Stromal cell of bone marrow (primary cell): ENCODE results near the gene SUN1.

Source experiments
- DNase-seq: peaks from one replicate; pipeline ENCODE4 v3.0.0-alpha.2; 2012; ENCODE audit warnings: low read depth

Gene SUN1

DNA sequence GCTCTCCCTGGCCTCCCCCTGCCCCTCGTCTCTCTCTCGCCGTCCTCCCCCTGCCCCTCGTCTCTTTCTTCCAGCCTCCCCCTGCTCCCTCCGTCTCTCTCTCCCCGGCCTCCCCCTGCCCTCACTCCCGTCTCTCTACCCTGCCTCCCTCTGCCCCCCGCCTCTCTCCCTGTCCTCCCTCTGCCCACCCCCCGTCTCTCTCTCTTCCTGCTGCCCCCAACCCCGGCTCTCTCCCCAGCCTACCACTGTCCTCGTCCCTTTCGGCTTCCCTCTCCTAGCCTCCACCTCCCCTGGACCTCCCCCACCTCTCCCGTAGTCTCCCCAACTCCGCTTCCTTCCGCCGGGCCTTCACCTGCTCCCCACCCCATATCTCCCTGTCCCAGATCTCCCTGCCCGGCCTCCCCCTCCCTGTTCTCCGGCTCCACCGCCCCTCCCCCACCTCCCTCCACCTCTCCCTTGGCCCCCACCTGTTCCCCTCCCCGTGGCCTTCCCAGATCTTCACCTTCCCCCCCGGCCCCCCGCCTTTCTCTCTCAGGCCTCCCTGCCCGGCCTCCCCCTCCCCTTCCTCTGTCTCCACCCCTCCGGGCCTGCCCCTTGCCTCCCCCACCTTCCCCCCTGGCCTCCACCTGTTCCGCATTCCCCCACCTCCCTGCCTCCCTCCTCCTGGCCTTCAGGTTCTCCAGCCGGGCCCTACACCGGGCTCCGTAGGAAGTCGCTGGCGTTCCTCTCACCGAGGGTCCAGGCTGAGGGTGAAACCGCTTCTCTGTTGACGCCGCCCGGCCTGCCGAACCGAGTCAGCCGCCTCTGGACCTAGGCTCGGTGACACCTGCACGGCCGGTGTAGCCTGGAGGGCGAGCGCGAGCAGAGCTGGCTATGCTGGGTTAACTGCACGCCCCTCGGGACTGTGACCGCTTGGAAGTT, 45.3 kb downstream of the SUN1 start:
- DNase-seq, result no peak

DNA sequence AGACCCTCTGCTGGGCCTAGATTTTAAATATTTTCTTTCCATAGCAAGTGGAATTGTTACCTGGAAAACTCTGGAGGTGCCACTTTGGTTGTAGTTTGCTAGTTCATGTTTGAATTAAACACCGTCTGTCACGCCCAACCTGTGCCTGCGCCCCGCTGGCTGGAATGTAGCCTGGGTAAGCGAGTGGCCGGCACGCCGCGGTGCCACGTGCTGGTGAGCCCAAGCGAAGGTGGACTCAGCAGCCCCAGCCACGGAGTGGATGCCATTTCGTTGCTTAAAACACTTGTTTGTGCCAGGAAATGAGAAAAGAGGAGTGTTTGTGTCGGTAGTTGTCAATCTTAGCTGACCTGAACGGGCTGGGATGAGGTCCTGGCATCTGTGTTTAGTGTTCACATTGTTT, 46.8 kb downstream of the SUN1 start:
- no peak for DNase-seq

DNA sequence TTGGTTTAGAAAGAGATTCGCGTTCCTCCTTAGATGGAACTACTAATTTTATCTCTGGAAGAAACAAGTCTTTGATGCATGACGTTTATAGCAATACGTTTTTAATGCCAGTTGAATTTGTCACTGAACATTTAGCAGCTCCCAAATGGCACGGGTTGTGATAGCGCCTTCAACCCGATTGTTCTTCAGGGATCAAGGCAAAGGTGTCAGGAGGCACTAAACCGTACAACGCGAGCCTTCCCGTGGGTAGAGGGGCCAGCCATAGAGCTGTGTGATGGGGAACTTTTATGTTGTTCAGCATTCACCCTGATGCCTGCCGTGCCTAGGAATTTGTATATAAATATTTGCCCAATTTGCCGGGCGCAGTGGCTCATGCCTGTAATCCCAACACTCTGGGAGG, 47.4 kb downstream of the SUN1 start:
- DNase-seq, result no peak

DNA sequence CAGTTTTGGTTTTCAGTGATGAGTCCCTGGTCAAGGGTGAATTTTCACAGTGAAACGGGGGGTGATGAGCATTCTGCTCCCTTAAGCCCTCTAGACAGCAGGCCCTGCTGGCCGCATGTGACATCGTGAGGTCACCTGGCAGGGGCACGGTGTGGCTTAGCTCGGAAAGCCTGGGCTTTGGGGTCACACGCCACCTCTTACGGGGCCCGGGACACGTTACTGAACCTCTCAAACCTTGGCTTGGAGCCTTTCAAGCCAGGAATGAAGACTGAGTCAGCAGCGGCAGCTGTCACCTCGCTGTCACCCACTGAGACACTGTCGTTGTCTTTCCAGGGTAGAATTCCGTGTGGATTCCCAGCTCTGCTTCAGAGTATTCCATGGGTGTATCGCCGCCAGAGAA, 48.2 kb downstream of the SUN1 start:
- no peak for DNase-seq

DNA sequence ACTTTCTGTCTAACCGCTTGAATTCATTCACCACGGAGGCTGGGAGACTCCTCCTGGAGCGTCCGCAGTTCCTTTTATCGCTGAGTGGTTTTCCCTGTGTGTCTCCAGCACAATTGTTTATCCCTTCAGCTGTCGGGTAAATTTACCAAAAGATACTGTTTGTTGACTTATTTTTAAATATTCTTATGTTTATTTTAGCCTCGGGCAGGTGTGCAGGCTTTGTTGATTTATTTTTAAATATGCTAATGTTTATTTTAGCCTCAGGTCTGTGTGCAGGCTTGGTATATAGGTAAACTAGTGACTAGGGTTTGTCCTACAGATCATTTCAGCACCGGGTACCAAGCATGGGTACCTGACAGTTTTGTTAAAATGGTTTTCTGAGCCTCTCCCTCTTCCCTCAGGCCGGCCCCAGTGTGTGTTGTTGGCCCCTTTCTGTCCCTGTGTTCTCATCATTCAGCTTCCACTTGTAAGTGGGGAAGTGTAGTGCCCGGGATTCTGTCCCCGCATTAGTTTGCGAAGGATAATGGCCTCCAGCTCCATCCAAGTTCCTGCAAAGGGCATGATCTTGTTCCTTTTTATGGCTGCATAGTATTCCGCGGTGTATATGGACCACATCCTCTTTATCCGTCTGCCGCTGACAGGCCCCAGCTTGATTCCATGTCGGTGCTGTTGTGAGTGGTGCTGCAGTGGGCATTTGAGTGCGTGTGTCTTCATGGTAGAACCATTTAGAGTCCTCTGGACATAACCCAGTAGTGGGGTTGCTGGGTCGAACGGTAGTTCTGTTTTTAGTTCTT, 49.4 kb downstream of the SUN1 start:
- no peak for DNase-seq

DNA sequence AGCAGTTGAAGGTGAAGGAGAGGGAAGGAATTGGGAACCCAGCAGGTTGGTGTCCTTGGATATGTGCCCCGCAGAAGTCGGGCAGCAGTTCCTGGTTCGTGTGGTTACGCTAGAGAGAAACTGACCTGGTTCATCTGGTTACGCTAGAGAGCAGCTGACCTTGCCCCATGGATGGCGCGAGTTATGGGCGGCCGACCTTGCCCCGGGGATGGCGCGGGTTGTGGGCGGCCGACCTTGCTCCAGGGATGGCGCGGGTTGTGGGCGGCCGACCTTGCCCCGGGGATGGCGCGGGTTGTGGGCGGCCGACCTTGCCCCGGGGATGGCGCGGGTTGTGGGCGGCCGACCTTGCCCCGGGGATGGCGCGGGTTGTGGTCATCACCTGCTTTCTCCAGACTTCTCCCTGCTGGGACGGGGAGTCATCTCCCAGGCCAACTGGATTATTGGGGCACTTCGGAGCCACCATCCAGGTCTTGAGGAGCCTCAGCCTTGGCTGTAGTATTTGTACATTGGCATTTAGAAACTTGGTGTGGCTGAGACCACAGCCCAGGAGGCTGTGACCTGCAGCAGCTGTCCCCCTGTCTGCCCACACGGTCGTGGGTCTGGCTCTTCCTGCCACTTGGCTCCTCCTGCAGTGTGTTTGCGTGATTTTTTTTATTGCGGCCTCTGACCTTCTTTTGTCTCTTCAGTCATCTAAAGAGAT, 50.2 kb downstream of the SUN1 start:
- DNase-seq, result no peak

DNA sequence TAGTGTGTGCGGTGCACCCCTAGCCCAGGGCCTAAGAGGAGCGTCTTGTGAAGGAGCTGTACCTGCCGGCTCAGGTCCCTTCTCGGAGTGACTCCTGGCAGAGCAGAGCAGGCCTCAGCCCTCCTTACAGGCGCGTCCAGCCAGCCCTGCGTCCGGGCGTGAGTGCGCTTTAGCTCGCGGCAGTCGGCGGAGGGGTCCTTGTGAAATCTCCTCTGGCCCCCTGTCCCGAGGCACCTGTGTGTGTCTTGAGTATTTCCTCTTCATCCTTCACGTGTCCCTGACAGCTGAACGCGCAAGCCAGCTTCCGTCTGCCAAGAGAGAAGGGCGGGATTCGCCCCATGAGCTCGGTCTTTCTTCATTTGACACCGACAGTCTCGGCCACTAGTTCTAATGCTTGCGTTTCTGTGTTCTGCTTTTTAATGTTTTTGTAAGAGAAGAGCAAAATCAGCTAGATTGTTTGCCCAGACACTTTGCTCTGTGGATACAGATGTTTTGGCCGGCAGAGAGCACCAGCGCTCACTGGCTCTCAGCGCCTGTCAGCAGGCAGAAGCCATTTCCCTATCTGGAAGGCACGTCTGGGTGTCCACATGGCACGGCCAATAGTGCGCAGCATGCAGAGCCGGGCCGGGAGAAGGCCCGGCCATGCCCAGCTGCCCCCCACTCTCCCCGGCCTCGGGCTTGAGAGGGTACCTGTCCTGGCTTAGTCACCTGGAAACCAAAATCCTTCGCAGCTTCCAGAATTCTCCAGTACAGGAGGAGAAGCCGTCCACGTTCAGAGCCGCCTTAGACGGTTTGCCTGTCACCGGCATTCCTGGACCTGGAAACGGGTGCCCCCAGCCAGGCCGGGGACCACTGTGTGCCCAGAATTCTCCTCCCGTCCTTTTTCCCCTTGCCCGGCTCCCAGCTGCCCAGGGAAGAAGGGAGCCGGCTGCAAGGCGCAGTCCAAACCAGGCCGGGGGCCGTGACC, 51.1 kb downstream of the SUN1 start:
- DNase-seq, result no peak

DNA sequence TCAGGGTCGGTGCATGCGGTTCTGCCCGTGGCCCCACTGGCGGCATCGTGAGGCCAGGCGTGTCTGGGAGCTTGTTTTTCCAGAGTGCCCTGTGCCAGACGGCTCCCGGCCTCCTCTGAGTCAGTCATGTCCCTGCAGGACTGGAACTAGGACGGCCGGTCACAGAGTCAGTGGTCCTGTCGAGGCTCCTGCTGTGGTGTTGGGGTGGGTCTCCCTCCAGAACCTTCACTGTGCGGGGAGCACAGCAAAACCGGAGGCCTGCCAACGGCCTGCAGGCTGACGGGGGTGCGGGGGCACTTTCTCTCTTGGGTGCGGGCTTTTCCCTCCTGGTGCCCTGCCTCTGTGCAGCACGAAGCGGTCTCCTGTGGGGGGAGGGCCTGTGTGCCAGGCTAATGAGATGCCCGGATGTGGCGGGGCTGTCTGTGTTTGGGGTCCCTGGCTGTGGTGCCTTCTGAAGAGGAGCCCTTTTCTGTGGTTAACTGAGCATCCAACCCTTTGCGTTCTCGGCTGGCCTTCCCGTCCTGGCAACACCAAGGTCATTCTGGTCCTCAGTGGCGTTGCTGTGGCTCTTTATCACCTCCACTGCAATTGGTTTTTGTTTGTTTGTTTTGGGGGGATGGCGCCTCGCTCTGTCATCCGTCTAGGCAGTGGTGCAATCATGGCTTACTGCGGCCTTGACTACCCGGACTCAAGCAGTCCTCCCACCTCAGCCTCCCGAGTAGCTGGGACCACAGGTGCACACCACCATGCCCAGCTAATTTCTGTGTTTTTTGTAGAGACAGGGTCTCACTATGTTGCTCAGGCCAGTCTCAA, 52.1 kb downstream of the SUN1 start:
- DNase-seq, result no peak

DNA sequence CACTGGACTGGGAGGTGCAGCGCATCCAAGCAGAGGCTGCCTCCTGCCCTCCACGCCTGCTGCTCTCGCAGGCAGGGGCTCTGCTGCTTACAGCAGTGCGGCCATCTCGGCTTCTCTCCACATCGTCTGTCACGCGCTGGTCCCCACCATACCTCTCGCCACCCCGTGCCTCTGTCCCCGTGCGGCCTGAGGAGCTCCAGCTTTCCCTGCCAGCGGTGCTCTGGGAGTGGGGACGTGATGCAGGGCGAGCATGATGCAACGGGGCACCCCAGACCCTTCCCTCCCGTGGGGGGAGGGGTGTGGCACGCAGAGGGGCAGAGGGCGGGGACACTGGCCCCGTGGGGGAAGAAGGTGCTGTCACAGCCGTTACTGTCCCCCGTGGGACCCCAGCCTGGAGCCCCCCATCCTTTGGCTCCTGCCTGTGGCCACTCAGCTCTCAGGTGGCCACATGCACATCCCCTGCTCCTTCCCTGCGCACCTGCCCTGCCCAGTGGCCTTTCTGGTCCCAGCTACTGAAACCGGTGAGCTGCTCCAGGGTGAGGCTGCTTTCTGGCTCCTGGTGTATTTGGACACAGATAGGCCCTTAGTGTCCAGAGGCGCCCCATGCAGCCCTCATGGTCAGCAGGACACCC, 53.1 kb downstream of the SUN1 start:
- no peak for DNase-seq

DNA sequence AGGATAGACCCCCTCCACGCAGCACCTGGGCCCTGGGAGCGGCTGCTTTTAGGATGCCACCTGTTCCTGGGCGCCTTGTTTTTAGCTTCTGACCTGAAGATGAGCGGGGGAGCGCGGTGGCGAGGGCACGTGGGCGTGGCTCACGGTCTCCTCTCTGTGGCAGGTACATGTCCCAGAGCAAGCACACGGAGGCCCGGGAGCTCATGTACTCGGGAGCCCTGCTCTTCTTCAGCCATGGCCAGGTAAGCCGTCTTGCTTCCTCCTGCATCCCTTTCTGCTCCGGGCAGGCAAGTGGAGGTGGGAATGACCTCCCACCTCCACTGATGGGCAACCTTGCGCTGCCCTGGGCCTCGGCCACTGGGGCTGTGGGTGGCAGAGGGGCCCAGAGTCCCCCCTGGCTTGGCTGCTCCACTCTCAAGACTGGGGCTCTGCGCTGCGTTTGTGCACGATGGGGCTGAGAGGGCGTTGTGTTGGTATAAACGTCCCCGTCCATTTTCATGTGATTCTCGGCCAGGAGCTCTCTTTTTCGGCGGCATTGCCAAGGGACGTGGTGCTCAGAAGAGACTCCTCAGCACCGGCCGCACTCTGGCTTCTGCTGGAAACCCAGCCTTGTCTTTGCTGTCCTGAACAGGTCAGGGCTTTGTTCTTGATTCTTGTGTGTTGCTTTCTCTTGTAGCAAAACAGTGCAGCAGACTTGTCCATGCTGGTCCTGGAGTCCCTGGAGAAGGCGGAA, 53.8 kb downstream of the SUN1 start:
- no peak for DNase-seq

DNA sequence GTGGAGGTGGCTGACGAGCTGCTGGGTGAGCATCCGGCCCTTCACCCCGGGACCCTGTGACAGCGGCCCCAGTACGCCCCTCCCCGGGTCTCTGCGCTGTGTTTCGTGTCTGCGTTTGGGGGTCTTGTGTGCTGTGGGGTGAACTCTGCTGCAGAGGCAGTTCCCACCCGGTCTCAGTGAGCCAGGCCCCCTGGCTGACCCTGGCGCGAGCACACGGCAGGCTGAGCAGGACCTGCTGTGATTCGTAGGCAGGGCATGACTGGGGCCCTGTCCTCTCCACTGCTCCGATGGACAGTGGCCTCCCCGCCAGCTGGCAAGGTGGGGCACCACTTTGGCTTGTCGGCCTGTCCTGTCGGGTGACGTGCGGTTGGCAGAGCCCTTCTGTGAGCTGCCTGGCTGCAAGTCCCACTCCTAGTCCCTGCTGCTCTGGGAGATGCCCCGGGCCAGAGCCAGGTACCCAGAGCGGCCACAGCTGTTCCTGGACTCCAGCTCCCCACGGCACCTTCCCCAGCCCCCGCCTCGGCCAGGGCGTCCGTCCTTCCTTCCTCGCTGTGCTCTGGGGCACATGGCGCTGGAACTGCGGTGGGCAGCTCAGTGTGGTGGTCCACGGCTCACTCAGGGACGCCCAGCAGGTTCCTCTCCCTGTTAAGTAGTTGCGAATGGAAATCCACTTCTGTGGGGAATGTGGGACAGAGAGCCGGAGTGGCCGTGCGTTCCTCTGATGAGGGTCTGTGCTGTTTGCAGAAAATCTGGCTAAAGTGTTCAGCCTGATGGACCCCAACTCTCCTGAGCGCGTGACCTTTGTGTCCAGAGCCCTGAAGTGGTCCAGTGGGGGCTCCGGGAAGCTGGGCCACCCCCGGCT, 54.6 kb downstream of the SUN1 start:
- no peak for DNase-seq

DNA sequence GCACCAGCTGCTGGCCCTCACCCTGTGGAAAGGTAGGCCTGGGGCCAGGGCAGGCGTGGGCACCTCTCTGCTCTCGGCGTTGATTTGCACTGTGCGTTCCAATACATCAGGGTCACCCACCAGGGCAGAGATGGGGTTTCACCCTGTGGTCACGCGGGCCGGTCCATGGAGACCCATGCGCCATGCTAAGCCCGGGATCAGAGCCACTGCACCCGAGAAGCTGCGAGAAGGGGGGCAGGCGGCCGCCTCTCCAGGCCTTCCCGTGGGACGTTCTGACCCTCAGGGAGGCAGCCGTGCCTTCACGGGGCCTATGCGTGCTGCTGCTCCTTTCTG, 55.2 kb downstream of the SUN1 start:
- no peak for DNase-seq

DNA sequence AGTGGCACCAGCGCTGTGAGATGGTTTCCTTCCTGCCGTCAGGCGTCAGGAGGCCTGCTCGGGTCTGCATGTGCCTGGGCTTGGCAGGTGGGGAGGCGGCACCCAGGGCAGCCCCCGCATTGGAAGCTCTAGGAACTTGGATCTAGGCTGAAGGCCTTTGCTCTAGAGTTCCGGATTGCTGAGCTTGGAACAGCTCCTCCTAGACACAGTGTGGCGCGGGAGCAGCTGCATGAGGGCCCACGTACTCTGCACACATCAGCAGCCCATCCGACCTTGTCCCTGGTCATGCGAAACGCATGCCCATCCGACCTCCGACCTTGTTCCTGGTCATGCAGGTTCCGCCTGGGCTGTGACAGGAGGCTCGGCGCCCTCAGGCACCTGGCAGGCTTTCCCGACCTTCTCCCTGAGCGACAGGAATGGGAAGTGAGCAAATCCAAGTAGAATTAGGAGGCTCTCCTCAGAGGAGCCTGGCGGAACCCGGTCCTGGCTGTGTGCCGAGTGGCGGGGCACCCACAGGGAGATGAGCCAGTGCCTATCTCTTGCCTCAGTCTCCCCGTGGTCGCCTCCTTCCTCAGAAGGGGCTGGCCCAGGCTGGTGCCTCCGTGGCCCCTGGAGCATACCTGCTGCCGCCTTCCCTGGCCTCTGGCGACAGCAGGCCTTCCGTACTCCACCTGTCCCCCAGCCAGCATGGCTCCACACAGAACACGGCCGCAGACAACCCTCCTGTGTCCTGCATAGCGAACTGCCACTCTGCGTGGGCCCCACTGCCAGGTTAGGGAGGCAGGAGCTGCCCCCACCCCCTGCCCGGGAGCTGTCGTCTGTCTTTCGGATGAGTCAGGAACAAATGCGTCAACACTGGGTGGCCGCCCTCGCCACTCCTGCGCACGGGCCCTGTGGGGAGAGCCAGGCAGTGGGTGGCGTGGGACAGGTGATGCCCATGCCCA, 56.1 kb downstream of the SUN1 start:
- no peak for DNase-seq

DNA sequence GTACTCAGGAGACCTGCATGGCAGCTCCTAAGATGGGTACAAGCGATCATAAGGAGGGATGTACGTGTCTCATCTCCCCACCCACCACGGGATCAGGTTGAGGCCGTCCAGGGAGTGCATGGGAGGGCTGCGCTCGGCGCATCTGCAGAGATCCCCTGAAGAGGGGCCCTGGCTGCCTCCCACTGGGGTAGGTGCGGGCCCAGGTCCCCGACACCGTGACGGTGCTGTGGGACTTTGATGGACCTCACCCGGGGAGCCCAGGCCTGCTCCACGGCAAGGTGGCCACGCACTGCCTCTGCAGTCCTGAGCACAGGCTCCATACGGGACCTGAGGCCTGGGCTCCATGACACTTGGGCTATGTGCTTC, 56.7 kb downstream of the SUN1 start:
- no peak for DNase-seq

DNA sequence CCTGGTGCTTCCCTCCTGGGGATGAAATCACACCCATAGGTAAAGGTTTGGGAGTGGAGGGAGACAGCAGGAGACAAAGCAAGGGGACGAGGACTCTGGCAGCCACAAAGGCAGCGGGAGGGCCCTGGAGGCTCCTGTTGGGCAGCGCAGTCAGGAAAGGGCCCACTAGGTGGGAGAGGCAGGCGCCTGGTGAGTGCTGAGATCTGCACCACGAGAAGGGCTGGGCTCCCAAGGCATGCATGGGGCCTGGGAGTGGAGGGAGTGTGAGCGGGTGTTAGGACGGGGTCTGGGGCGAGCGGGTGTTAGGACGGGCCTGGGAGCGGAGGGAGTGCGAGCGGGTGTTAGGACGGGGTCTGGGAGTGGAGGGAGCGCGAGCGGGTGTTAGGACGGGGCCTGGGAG, 57.1 kb downstream of the SUN1 start:
- no peak for DNase-seq

DNA sequence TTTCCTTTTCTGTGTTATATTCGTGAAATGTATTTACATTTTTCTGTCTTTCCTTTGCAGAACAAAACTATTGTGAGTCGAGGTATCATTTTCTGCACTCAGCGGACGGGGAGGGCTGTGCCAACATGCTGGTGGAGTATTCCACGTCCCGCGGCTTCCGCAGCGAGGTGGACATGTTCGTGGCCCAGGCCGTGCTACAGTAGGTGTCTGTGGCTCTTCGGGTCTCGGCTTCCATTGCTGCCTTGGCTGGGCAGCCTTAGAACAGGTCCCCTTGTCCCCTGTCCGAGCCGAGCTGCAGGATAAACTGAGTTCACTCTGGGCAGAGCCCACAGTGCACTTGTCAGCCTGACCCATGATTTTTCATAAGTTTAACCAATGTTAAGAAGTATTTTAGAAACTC, 58.6 kb downstream of the SUN1 start:
- no peak for DNase-seq

DNA sequence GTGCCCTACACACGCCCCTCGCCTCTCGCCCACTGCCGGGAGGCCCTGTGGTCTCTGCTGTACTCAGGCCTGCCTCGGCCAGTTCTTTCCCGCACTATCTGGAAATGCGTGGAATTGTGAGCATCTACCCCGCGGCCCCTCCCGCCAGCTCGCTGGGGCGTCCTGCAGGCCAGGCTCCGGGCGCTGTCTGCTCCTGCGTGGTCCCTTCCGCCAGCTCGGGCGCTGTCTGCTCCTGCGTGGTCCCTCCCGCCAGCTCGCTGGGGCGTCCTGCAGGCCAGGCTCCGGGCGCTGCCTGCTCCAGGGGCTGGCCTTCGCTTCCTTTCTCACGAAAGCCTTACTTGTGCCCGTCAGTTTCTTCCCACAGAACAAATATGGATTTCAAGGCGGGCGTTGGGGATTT, 59.0 kb downstream of the SUN1 start:
- DNase-seq, result no peak

DNA sequence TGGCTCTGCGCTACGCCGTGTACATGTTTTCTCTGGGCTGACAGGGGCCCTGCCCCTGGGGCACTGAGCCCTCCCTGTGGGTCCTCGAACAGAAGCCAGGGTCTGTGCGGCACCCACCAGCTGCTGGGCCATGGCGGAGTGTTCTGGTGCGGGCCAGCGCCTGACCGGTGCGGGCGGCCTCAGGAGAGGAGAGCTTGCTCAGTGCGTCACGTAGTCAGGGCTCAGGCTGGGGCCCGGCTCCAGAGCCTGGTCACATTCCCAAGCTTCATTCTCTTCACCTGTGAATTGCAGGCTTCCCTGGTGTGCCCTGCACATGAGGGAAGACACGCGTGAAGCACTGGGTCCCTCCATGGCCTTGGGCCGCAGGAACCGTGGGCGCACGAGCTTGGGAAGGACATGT, 59.5 kb downstream of the SUN1 start:
- DNase-seq, result no peak
